Kidney epithelial cell (primary cell): ENCODE measurements around the gene VRK1. TPM values are rescaled to one million over a fixed set of nuclear protein-coding genes. Genes with fewer than 3 reads are reported as not detected.

ENCODE experiments used
- DNase-seq: peaks from one replicate; pipeline ENCODE4 v3.0.0-alpha.2; 2010; ENCODE audit warnings: low read depth
- H3K27me3 ChIP-seq: 2 replicates; pipeline ENCODE4 v1.6.0; 2011; ENCODE audit warnings: low read length; ENCODE audit not compliant: control insufficient read depth, insufficient read depth
- H3K36me3 ChIP-seq: 2 replicates; pipeline ENCODE4 v1.5.1; 2011; ENCODE audit warnings: low read length; ENCODE audit not compliant: control insufficient read depth, insufficient read depth
- H3K4me3 ChIP-seq: 2 replicates; pipeline ENCODE4 v1.5.1; 2011; ENCODE audit warnings: low read depth, mild to moderate bottlenecking, control low read depth, low read length
- total RNA-seq: library from RNA; depleted of rRNA; stranded (reverse); fragments of >200 nt; gene quantifications from 2 replicates; pipeline ENCODE4 v1.2.3, GENCODE V29; 2015
- TF ChIP-seq, protein P1 (sequence below): IDR thresholded peaks from 2 replicates; pipeline ENCODE4 v1.5.1; 2011; ENCODE audit warnings: mild to moderate bottlenecking, moderate library complexity, low read length, control low read depth, inconsistent platforms; ENCODE audit not compliant: insufficient read depth, poor library complexity, severe bottlenecking

Gene VRK1
- total RNA-seq, 1 donor from 2014 or later, result 13.0 TPM

GRCh38 chr14:96909841-96910364 lies 112.7 kb downstream of the VRK1 start:
- no peaks in the 10 kb centered on the region for H3K27me3 ChIP-seq
- no peak for DNase-seq
- H3K4me3 ChIP-seq, result no peak overlapping the region
- TF ChIP-seq, protein P1, sequence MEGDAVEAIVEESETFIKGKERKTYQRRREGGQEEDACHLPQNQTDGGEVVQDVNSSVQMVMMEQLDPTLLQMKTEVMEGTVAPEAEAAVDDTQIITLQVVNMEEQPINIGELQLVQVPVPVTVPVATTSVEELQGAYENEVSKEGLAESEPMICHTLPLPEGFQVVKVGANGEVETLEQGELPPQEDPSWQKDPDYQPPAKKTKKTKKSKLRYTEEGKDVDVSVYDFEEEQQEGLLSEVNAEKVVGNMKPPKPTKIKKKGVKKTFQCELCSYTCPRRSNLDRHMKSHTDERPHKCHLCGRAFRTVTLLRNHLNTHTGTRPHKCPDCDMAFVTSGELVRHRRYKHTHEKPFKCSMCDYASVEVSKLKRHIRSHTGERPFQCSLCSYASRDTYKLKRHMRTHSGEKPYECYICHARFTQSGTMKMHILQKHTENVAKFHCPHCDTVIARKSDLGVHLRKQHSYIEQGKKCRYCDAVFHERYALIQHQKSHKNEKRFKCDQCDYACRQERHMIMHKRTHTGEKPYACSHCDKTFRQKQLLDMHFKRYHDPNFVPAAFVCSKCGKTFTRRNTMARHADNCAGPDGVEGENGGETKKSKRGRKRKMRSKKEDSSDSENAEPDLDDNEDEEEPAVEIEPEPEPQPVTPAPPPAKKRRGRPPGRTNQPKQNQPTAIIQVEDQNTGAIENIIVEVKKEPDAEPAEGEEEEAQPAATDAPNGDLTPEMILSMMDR, result no peak
- no peaks in the 10 kb centered on the region for H3K36me3 ChIP-seq

DNA sequence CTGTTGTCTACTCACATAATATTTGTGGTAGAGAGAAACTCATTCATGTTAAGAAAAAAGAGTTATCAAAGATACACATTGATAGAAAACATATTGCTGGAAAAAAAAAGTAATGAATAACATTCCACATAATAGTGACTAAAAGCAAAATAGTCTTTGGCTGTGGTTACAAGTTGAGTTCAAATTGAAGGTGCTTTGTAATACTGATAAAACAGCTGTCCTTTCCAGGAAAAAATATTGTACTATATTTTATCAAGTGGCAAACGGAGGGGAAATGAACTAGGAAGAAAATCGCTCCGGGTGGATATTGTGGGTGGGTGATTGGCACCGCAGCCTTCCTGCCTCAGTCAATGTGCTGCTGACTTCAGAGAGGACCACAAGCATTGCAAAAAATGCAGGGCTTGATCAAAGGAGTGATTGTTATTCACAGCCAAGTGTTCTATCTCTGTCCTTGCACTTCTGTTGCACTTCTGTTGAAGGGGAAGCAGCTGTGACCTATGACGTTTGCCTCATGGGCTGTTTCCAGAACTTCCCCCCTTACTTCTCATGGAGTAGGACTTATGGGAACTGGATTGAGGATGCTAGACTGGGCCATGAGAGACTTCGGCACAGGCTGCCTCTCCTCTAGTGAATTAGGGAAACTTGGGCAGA lies 114.4 kb downstream of the VRK1 start:
- TF ChIP-seq, protein P1, result no peak
- DNase-seq, result no peak
- Histone ChIP-seq H3K36me3 (no peaks in the 10 kb centered on the region), H3K4me3 (no peak overlapping the region), H3K27me3 (no peaks in the 10 kb centered on the region)

GRCh38 chr14:96914571-96915128 lies 117.5 kb downstream of the VRK1 start:
- TF ChIP-seq, protein P1, result no peak
- Histone ChIP-seq H3K36me3 (no peaks in the 10 kb centered on the region), H3K4me3 (no peak overlapping the region), H3K27me3 (no peaks in the 10 kb centered on the region)
- DNase-seq, result no peak

GRCh38 chr14:96915478-96915877 lies 118.3 kb downstream of the VRK1 start:
- Histone ChIP-seq H3K4me3 (no peak overlapping the region), H3K36me3 (no peaks in the 10 kb centered on the region), H3K27me3 (no peaks in the 10 kb centered on the region)
- no peak for DNase-seq
- TF ChIP-seq, protein P1, result no peak

- TF ChIP-seq, protein P1, result no peak
- no peak for DNase-seq
- H3K4me3 ChIP-seq, result no peak overlapping the region
Measured at GRCh38 chr14:96916751-96917150, 119.6 kb downstream of the VRK1 start.

DNA sequence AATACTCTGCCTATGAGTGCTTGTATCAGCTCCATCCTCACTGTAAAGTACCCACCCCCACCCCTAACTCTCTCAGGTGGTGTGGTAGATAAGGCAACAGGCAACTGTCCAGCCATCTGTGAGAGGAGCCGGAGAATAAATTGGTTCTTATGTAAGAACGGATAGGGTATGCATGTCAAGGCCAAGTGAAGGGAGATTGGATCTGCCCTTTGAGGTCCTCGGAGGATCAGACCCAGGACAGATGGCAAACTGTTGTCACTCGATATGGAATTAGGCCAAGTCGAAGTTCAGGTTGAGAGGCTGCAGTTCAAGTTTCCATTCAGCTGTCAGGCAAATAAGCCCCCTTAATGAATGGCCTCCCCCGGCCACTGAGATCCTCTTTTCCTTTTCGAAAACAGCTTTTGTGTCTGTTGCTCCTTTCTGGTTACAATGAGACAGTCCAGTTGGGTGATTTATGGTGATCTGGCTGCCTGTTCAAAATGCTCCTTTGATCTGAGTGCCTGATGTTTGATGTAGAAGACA lies 120.3 kb downstream of the VRK1 start:
- TF ChIP-seq, protein P1, result no peak
- no peaks in the 10 kb centered on the region for H3K36me3 ChIP-seq
- H3K4me3 ChIP-seq, result no peak overlapping the region
- no peak for DNase-seq
- H3K27me3 ChIP-seq, result no peaks in the 10 kb centered on the region

More at GRCh38 chr14:96916751-96917150, 119.6 kb downstream of the VRK1 start:
- H3K27me3 ChIP-seq, result no peaks in the 10 kb centered on the region
- no peaks in the 10 kb centered on the region for H3K36me3 ChIP-seq
